ENCODE data around the gene ATP6V1A. TPM values are rescaled to one million over a fixed set of nuclear protein-coding genes. Genes with fewer than 3 reads are reported as not detected.
A peak's percentile ranks its signal among the peaks of the same experiment; 100 is the strongest.

The ATP6V1A gene
- total and polyA plus RNA-seq, 2 of the 13 experiments (the other 11 are each of a cell fraction or from before 2014, with no cell fraction given): 23.4 to 95.1 TPM

GRCh38 chr3:113745756-113746547 lies 883 bp upstream of the ATP6V1A start, which contains the start of gene NAA50 (continued):
- TF ChIP-seq ZNF441 (CRISPR knock-in tag; IDR thresholded peaks at IDR 0.05; ENCODE audit: borderline replicate concordance) (peak; percentile 70; the same call in 1 of the 2 replicates), PITX1 (CRISPR knock-in tag; IDR thresholded peaks at IDR 0.05) (peak; percentile 44; the same call in 1 of the 2 replicates), IRF1 (CRISPR knock-in tag; IDR thresholded peaks at IDR 0.05; ENCODE audit: low read depth) (no peak), ZNF530 (CRISPR knock-in tag; IDR thresholded peaks at IDR 0.05; ENCODE audit: low read depth) (no peak), ZBTB40 (IDR thresholded peaks at IDR 0.05) (no peak), ZBTB40 (CRISPR knock-in tag; IDR thresholded peaks at IDR 0.05) (no peak), CEBPZ (IDR thresholded peaks at IDR 0.05; ENCODE audit: low read length) (no peak)
